CD8-positive, alpha-beta memory T cell (primary cell): Measurements from ENCODE around the gene TMEM40. TPM values are rescaled to one million over a fixed set of nuclear protein-coding genes. Genes with fewer than 3 reads are reported as not detected.

Experiments used
- CTCF ChIA-PET: fragments of 350-600 bp; sonication (Branson Sonifier 250); formaldehyde crosslinking; loops from one replicate; lab custom pipeline; 2021; ENCODE audit warnings: antibody characterized with exemption; lab: Charles Lee
- POLR2A ChIA-PET: fragments of 350-600 bp; sonication (Branson Sonifier 250); formaldehyde crosslinking; loops from one replicate; lab custom pipeline; 2021; ENCODE audit warnings: antibody characterized with exemption; lab: Charles Lee
- DNase-seq, 5 donors: peaks; one replicate each; pipeline versions ENCODE4 v3.0.0 to v3.0.0-alpha.2; 2020 to 2022; ENCODE audit warnings: mixed read lengths in 1 of 5
- H3K27ac ChIP-seq: one replicate; pipeline ENCODE4 v1.7.0; 2013; ENCODE audit warnings: low read depth, mild to moderate bottlenecking, low read length, moderate library complexity
- H3K27me3 ChIP-seq: 2 replicates; pipeline ENCODE4 v1.7.0; 2013; ENCODE audit warnings: low read length, mild to moderate bottlenecking; ENCODE audit not compliant: insufficient read depth, poor library complexity, severe bottlenecking
- H3K36me3 ChIP-seq: 2 replicates; pipeline ENCODE4 v1.7.0; 2013; ENCODE audit warnings: mild to moderate bottlenecking, low read length, moderate library complexity; ENCODE audit not compliant: insufficient read depth
- H3K4me1 ChIP-seq: 2 replicates; pipeline ENCODE4 v1.7.0; 2013; ENCODE audit warnings: mild to moderate bottlenecking, low read length, moderate library complexity; ENCODE audit not compliant: insufficient read depth
- H3K4me3 ChIP-seq: 2 replicates; pipeline ENCODE4 v1.7.0; 2013; ENCODE audit warnings: mild to moderate bottlenecking, low read length
- H3K9me3 ChIP-seq: 2 replicates; pipeline ENCODE4 v1.7.0; 2013; ENCODE audit warnings: mild to moderate bottlenecking, low read length
- H3K27ac Mint-ChIP-seq, 8 donors: one replicate each; pipeline ENCODE4 v1.8.0; 2020 to 2021; ENCODE audit warnings: mixed read lengths in 8 of 8, mild to moderate bottlenecking in 6 of 8, inconsistent platforms in 3 of 8, moderate library complexity in 3 of 8
- H3K27me3 Mint-ChIP-seq, 2 donors: one replicate each; pipeline ENCODE4 v1.8.0; 2020 to 2021; ENCODE audit warnings: mixed read lengths in 2 of 2, mild to moderate bottlenecking in 1 of 2, moderate library complexity in 1 of 2
- H3K36me3 Mint-ChIP-seq, 3 donors: one replicate each; pipeline ENCODE4 v1.8.0; 2020 to 2021; ENCODE audit warnings: mixed read lengths in 3 of 3, inconsistent platforms in 1 of 3, mild to moderate bottlenecking in 1 of 3
- H3K4me1 Mint-ChIP-seq, 3 donors: one replicate each; pipeline ENCODE4 v1.8.0; 2020 to 2021; ENCODE audit warnings: mixed read lengths in 3 of 3, inconsistent platforms in 1 of 3, mild to moderate bottlenecking in 1 of 3
- H3K4me3 Mint-ChIP-seq, 7 donors: one replicate each; pipeline ENCODE4 v1.8.0; 2020 to 2021; ENCODE audit warnings: mixed read lengths in 7 of 7, mild to moderate bottlenecking in 6 of 7, moderate library complexity in 4 of 7, inconsistent platforms in 2 of 7
- H3K9me3 Mint-ChIP-seq, 5 donors: one replicate each; pipeline ENCODE4 v1.8.0; 2020 to 2022; ENCODE audit warnings: mixed read lengths in 5 of 5, mild to moderate bottlenecking in 3 of 5, moderate library complexity in 2 of 5, inconsistent platforms in 1 of 5
- polyA plus RNA-seq: library from polyadenylated mRNA; unstranded; fragments of 300-500 nt; fragmentation: Illumina TruSeq; gene quantifications from one replicate; pipeline ENCODE4 v1.2.3, GENCODE V29; 2021
- total RNA-seq, 2 experiments: library from RNA; stranded (reverse); gene quantifications; one replicate each; pipeline ENCODE4 v1.2.3, GENCODE V29; 2021

TMEM40 gene
- total and polyA plus RNA-seq, 3 experiments from 2014 or later = not detected

GRCh38 chr3:12774619-12775018 is 15.6 kb upstream of the TMEM40 start:
- Histone ChIP-seq H3K27me3 (peaks cover 3% of the 10 kb centered on the region), H3K36me3 (no peaks in the 10 kb centered on the region), H3K27ac (no peak overlapping the region), H3K4me3 (no peak overlapping the region), H3K9me3 (no peaks in the 10 kb centered on the region), H3K4me1 (no peaks in the 10 kb centered on the region)
- ChIA-PET POLR2A (no interaction called here), CTCF (interaction anchor here (0.8 to 1.9 kb wide), 2 partner anchors 13 to 35 kb away, joined by 3 to 9 read pairs; no protein-coding TSS in a partner anchor)
- DNase-seq = no peak
- Mint-ChIP-seq H3K27me3 (peaks cover 8 to 25% of the 10 kb centered on the region in 2 donors), H3K36me3 (no peaks in the 10 kb centered on the region), H3K4me1 (no peaks in the 10 kb centered on the region), H3K27ac (no peak overlapping the region), H3K9me3 (peaks cover 0 to 1% (median 0%) of the 10 kb centered on the region in 5 donors), H3K4me3 (no peak overlapping the region)

- no peak overlapping the region for H3K27ac ChIP-seq
- no peaks in the 10 kb centered on the region for H3K9me3 ChIP-seq
- CTCF ChIA-PET = no interaction called here
- Mint-ChIP-seq H3K4me3 (no peak overlapping the region), H3K4me1 (no peaks in the 10 kb centered on the region), H3K9me3 (peaks cover 0 to 1% (median 0%) of the 10 kb centered on the region in 5 donors), H3K27ac (no peak overlapping the region), H3K27me3 (peaks cover 8 to 25% of the 10 kb centered on the region in 2 donors), H3K36me3 (no peaks in the 10 kb centered on the region)
- no peaks in the 10 kb centered on the region for H3K4me1 ChIP-seq
- H3K4me3 ChIP-seq = no peak overlapping the region
- peaks cover 3% of the 10 kb centered on the region for H3K27me3 ChIP-seq
- POLR2A ChIA-PET = no interaction called here
- H3K36me3 ChIP-seq = no peaks in the 10 kb centered on the region
- DNase-seq = no peak
Observed at GRCh38 chr3:12773710-12774086, 14.6 kb upstream of the TMEM40 start.

GRCh38 chr3:12773030-12773709 is 14.1 kb upstream of the TMEM40 start:
- no peak overlapping the region for H3K27ac Mint-ChIP-seq
- Histone ChIP-seq H3K27ac (no peak overlapping the region), H3K27me3 (peaks cover 3% of the 10 kb centered on the region), H3K9me3 (no peaks in the 10 kb centered on the region), H3K4me1 (no peaks in the 10 kb centered on the region), H3K4me3 (no peak overlapping the region), H3K36me3 (no peaks in the 10 kb centered on the region)
- no peak overlapping the region for H3K4me3 Mint-ChIP-seq
- DNase-seq = no peak
- POLR2A ChIA-PET = no interaction called here
- peaks cover 8 to 25% of the 10 kb centered on the region in 2 donors for H3K27me3 Mint-ChIP-seq
- H3K36me3 Mint-ChIP-seq = no peaks in the 10 kb centered on the region
- no peaks in the 10 kb centered on the region for H3K4me1 Mint-ChIP-seq
- CTCF ChIA-PET = no interaction called here
- H3K9me3 Mint-ChIP-seq = peaks cover 0 to 1% (median 0%) of the 10 kb centered on the region in 5 donors

GRCh38 chr3:12772462-12772861 is 13.4 kb upstream of the TMEM40 start:
- CTCF ChIA-PET = no interaction called here
- H3K4me3 Mint-ChIP-seq = no peak overlapping the region
- POLR2A ChIA-PET = no interaction called here
- H3K27me3 Mint-ChIP-seq = peaks cover 6 to 23% of the 10 kb centered on the region in 2 donors
- no peak overlapping the region for H3K27ac ChIP-seq
- DNase-seq = no peak
- H3K27ac Mint-ChIP-seq = no peak overlapping the region
- H3K9me3 Mint-ChIP-seq = peaks cover 0 to 1% (median 0%) of the 10 kb centered on the region in 5 donors
- H3K9me3 ChIP-seq = no peaks in the 10 kb centered on the region
- H3K4me1 Mint-ChIP-seq = no peaks in the 10 kb centered on the region
- peaks cover 3% of the 10 kb centered on the region for H3K27me3 ChIP-seq
- H3K36me3 ChIP-seq = no peaks in the 10 kb centered on the region
- no peaks in the 10 kb centered on the region for H3K4me1 ChIP-seq
- H3K4me3 ChIP-seq = no peak overlapping the region
- no peaks in the 10 kb centered on the region for H3K36me3 Mint-ChIP-seq

- POLR2A ChIA-PET = no interaction called here
- no peaks in the 10 kb centered on the region for H3K4me1 ChIP-seq
- peaks cover 0 to 1% (median 0%) of the 10 kb centered on the region in 5 donors for H3K9me3 Mint-ChIP-seq
- H3K36me3 Mint-ChIP-seq = no peaks in the 10 kb centered on the region
- H3K4me1 Mint-ChIP-seq = no peaks in the 10 kb centered on the region
- H3K27ac Mint-ChIP-seq = peak overlapping the region in 1 of 8 donors; percentile 10
- no peaks in the 10 kb centered on the region for H3K36me3 ChIP-seq
- H3K4me3 Mint-ChIP-seq = no peak overlapping the region
- no peak overlapping the region for H3K4me3 ChIP-seq
- H3K27ac ChIP-seq = no peak overlapping the region
- peaks cover 3% of the 10 kb centered on the region for H3K27me3 ChIP-seq
- CTCF ChIA-PET = no interaction called here
- H3K27me3 Mint-ChIP-seq = peaks cover 5 to 13% of the 10 kb centered on the region in 2 donors
- H3K9me3 ChIP-seq = no peaks in the 10 kb centered on the region
- no peak for DNase-seq
Observed at GRCh38 chr3:12771236-12771635, 12.2 kb upstream of the TMEM40 start.

DNA sequence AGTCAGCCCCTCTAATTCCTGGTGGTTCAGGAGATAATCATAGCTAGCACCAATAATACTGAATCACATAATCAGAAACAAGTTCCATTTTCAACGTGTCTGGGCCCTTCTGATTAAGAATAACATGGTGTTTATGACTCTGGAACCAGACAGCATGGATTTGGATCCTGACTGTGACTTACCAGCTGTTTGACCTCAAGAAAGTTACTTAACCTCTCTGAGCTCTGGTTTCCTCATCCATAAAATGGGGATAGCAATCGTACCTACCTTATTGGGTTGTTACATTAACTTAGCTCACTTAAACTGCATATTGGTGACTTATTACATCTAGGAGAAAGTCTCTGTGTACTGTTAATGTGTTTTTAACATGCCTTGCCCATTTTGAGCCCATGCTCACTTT is 10.7 kb upstream of the TMEM40 start:
- POLR2A ChIA-PET = no interaction called here
- H3K27me3 ChIP-seq = peaks cover 3% of the 10 kb centered on the region
- H3K4me1 ChIP-seq = no peaks in the 10 kb centered on the region
- Mint-ChIP-seq H3K9me3 (peaks cover 0 to 1% (median 0%) of the 10 kb centered on the region in 5 donors), H3K27me3 (peaks cover 1 to 13% of the 10 kb centered on the region in 2 donors), H3K27ac (no peak overlapping the region), H3K4me3 (no peak overlapping the region), H3K36me3 (no peaks in the 10 kb centered on the region), H3K4me1 (no peaks in the 10 kb centered on the region)
- no peak overlapping the region for H3K4me3 ChIP-seq
- CTCF ChIA-PET = interaction anchor here (1.1 kb wide), 1 partner anchor 17 kb away, joined by 4 read pairs; no protein-coding TSS in a partner anchor
- DNase-seq = no peak
- no peaks in the 10 kb centered on the region for H3K9me3 ChIP-seq
- no peak overlapping the region for H3K27ac ChIP-seq
- no peaks in the 10 kb centered on the region for H3K36me3 ChIP-seq

- no peaks in the 10 kb centered on the region for H3K36me3 Mint-ChIP-seq
- DNase-seq = no peak
- no peak overlapping the region for H3K27ac ChIP-seq
- no peak overlapping the region for H3K27ac Mint-ChIP-seq
- peaks cover 0 to 1% (median 0%) of the 10 kb centered on the region in 5 donors for H3K9me3 Mint-ChIP-seq
- no peaks in the 10 kb centered on the region for H3K4me1 ChIP-seq
- no peaks in the 10 kb centered on the region for H3K9me3 ChIP-seq
- CTCF ChIA-PET = interaction anchor here (1.1 kb wide), 1 partner anchor 18 kb away, joined by 4 read pairs; no protein-coding TSS in a partner anchor
- no peaks in the 10 kb centered on the region for H3K4me1 Mint-ChIP-seq
- H3K27me3 ChIP-seq = peaks cover 2% of the 10 kb centered on the region
- no peak overlapping the region for H3K4me3 Mint-ChIP-seq
- POLR2A ChIA-PET = no interaction called here
- peaks cover 0 to 13% of the 10 kb centered on the region in 2 donors for H3K27me3 Mint-ChIP-seq
- H3K4me3 ChIP-seq = no peak overlapping the region
- no peaks in the 10 kb centered on the region for H3K36me3 ChIP-seq
Observed at GRCh38 chr3:12768579-12769527, 9.8 kb upstream of the TMEM40 start.

DNA sequence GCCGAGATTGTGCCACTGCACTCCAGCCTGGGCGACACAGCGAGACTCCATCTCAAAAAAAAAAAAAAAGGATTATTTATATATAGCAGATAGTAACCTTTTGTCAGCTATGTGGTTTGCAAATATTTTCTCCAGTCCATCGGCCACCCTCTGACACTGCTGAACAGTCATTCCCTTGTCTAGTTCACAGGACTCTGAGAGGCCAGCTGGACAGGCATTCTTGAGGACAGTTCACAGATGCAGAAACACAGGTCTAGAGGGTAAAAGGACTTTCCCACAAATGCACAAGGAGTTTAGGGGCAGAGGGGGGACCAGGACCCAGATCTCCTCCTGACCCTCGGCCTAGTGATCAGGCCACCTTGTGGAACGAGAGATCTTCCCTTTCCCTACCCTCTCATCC is 7.5 kb upstream of the TMEM40 start:
- no peaks in the 10 kb centered on the region for H3K4me1 Mint-ChIP-seq
- Histone ChIP-seq H3K4me3 (no peak overlapping the region), H3K27me3 (no peaks in the 10 kb centered on the region), H3K4me1 (no peaks in the 10 kb centered on the region), H3K36me3 (no peaks in the 10 kb centered on the region), H3K9me3 (no peaks in the 10 kb centered on the region), H3K27ac (no peak overlapping the region)
- no peak for DNase-seq
- no peaks in the 10 kb centered on the region for H3K9me3 Mint-ChIP-seq
- H3K27me3 Mint-ChIP-seq = peaks cover 1 to 10% of the 10 kb centered on the region in 2 donors
- H3K27ac Mint-ChIP-seq = no peak overlapping the region
- POLR2A ChIA-PET = no interaction called here
- H3K36me3 Mint-ChIP-seq = no peaks in the 10 kb centered on the region
- CTCF ChIA-PET = no interaction called here
- H3K4me3 Mint-ChIP-seq = no peak overlapping the region
